Neural cell (in vitro differentiated cells): ENCODE measurements around the gene LTK.

ENCODE experiments used
- CTCF ChIP-seq: fragments of 450-650 bp; IDR thresholded peaks from 2 replicates; pipeline ENCODE4 v1.5.1; 2014; ENCODE audit warnings: antibody characterized with exemption, mild to moderate bottlenecking, moderate library complexity; ENCODE audit not compliant: poor library complexity, severe bottlenecking
- EP300 ChIP-seq: fragments of 450-650 bp; conservative IDR thresholded peaks from 2 replicates; pipeline ENCODE4 v1.6.1; 2014; ENCODE audit warnings: antibody characterized with exemption, mild to moderate bottlenecking, moderate library complexity; ENCODE audit not compliant: poor library complexity, severe bottlenecking
- EZH2 ChIP-seq: fragments of 200-600, 300-800 bp; shearing (Covaris generic), sonication (generic); IDR thresholded peaks from 2 replicates; pipeline ENCODE4 v1.6.1; 2014; ENCODE audit warnings: antibody characterized with exemption, low read length, borderline replicate concordance, mild to moderate bottlenecking; ENCODE audit not compliant: insufficient read depth, poor library complexity, severe bottlenecking
- MXI1 ChIP-seq: fragments of 450-650 bp; conservative IDR thresholded peaks from 2 replicates; pipeline ENCODE4 v1.6.1; 2014; ENCODE audit warnings: antibody characterized with exemption, mild to moderate bottlenecking; ENCODE audit not compliant: poor library complexity, severe bottlenecking
- POLR2AphosphoS5 ChIP-seq: IDR thresholded peaks from 2 replicates; pipeline ENCODE4 v1.6.1; 2012
- RAD21 ChIP-seq: fragments of 450-650 bp; conservative IDR thresholded peaks from 2 replicates; pipeline ENCODE4 v1.6.1; 2014; ENCODE audit warnings: antibody characterized with exemption, mild to moderate bottlenecking, moderate library complexity
- SMC3 ChIP-seq: fragments of 450-650 bp; conservative IDR thresholded peaks from 2 replicates; pipeline ENCODE4 v1.6.1; 2014; ENCODE audit warnings: antibody characterized with exemption, mild to moderate bottlenecking, moderate library complexity; ENCODE audit not compliant: poor library complexity
- TAF1 ChIP-seq: IDR thresholded peaks from 2 replicates; pipeline ENCODE4 v1.6.1; 2012; ENCODE audit warnings: low read depth

GRCh38 chr15:41489641-41490040 is 24.0 kb downstream of the LTK start:
- TF ChIP-seq CTCF (no peak), SMC3 (no peak), POLR2AphosphoS5 (no peak), EP300 (no peak), MXI1 (no peak), RAD21 (no peak), TAF1 (no peak), EZH2 (no peak)
